H1 (cell line): ENCODE data around the gene CST4. TPM values are rescaled to one million over a fixed set of nuclear protein-coding genes. Genes with fewer than 3 reads are reported as not detected.

ENCODE experiments used
- ASH2L ChIP-seq: fragments of 200-600, 300-600 bp; sonication (generic); IDR thresholded peaks from one replicate; pipeline ENCODE4 v1.7.1; 2017; ENCODE audit warnings: low read length
- BACH1 ChIP-seq: IDR thresholded peaks from 2 replicates; pipeline ENCODE4 v1.6.1; 2012; ENCODE audit warnings: low read length, improper control_type of control experiment
- EGR1 ChIP-seq: IDR thresholded peaks from 2 replicates; pipeline ENCODE4 v1.6.1; 2011; ENCODE audit warnings: low read depth, low read length, borderline replicate concordance
- GABPA ChIP-seq: IDR thresholded peaks from 2 replicates; pipeline ENCODE4 v1.6.1; 2011; ENCODE audit warnings: mild to moderate bottlenecking, low read length, moderate library complexity, borderline replicate concordance; ENCODE audit not compliant: insufficient read depth
- POLR2A ChIP-seq, 2 experiments: IDR thresholded peaks; 1 replicate in 1 of 2; 2 replicates in 1 of 2; pipeline ENCODE4 v1.6.1; 2011; ENCODE audit warnings: low read depth in 2 of 2, low read length in 2 of 2, mild to moderate bottlenecking in 2 of 2; ENCODE audit errors: control extremely low read depth in 1 of 2
- ZNF274 ChIP-seq: IDR thresholded peaks from 2 replicates; pipeline ENCODE4 v1.7.0; 2012; ENCODE audit warnings: low read length, borderline replicate concordance; ENCODE audit errors: extremely low read depth
- polyA plus RNA-seq, 7 experiments: library from polyadenylated mRNA; depleted of rRNA in 3 of 7; stranded (reverse) in 5 of 7; unstranded in 2 of 7; fragments of >200 nt in 5 of 7; fragments of 200-250 nt in 2 of 7; gene quantifications; 1 replicate in 5 of 7; 2 replicates in 1 of 7; 4 replicates in 1 of 7; pipeline versions ENCODE4 v1.2.1 to v1.2.3, GENCODE V29; 2011 to 2013; ENCODE audit warnings: missing spikeins in 2 of 7, mixed read lengths in 2 of 7
- total RNA-seq: library from RNA; stranded (reverse); fragmentation: NEBNext Ultra II Directional; extraction: Animal tissue kit (Norgen Biotek cat#: 25700); gene quantifications from 2 replicates; pipeline ENCODE4 v1.2.1, GENCODE V29; 2021
- TF ChIP-seq, protein P1 (sequence below): fragments of 300-600 bp; sonication (generic); IDR thresholded peaks from 2 replicates; pipeline ENCODE4 v1.7.1; 2012; ENCODE audit warnings: low read length, moderate library complexity, mild to moderate bottlenecking, inconsistent platforms; ENCODE audit not compliant: insufficient replicate concordance
- TF ChIP-seq, protein P2 (sequence below): IDR thresholded peaks from 2 replicates; pipeline ENCODE4 v1.6.1; 2012; ENCODE audit warnings: inconsistent platforms

CST4 gene
- total and polyA plus RNA-seq, 2 of the 8 experiments (the other 6 are each of a cell fraction or from before 2014, with no cell fraction given) = not detected

DNA sequence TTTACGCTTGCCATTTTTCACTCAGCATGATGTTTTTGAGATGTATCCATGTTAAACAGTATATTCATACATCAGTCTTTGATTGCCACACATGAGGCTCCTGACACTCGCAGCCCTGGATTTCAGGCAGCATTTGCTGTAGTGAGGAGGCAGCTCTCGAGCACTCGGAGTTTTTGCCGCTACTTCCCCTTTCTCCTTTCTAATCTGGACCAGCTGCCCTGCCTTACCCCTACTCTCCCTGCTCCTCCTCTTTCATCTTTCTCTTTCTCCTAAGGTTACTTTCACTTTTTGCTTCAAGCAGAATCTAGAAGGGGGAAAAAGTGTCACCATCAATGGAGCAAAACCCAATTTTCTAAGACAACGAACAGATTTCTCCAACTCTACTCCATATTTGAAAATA, 45.2 kb downstream of the CST4 start (continued):
- TF ChIP-seq, protein P1, sequence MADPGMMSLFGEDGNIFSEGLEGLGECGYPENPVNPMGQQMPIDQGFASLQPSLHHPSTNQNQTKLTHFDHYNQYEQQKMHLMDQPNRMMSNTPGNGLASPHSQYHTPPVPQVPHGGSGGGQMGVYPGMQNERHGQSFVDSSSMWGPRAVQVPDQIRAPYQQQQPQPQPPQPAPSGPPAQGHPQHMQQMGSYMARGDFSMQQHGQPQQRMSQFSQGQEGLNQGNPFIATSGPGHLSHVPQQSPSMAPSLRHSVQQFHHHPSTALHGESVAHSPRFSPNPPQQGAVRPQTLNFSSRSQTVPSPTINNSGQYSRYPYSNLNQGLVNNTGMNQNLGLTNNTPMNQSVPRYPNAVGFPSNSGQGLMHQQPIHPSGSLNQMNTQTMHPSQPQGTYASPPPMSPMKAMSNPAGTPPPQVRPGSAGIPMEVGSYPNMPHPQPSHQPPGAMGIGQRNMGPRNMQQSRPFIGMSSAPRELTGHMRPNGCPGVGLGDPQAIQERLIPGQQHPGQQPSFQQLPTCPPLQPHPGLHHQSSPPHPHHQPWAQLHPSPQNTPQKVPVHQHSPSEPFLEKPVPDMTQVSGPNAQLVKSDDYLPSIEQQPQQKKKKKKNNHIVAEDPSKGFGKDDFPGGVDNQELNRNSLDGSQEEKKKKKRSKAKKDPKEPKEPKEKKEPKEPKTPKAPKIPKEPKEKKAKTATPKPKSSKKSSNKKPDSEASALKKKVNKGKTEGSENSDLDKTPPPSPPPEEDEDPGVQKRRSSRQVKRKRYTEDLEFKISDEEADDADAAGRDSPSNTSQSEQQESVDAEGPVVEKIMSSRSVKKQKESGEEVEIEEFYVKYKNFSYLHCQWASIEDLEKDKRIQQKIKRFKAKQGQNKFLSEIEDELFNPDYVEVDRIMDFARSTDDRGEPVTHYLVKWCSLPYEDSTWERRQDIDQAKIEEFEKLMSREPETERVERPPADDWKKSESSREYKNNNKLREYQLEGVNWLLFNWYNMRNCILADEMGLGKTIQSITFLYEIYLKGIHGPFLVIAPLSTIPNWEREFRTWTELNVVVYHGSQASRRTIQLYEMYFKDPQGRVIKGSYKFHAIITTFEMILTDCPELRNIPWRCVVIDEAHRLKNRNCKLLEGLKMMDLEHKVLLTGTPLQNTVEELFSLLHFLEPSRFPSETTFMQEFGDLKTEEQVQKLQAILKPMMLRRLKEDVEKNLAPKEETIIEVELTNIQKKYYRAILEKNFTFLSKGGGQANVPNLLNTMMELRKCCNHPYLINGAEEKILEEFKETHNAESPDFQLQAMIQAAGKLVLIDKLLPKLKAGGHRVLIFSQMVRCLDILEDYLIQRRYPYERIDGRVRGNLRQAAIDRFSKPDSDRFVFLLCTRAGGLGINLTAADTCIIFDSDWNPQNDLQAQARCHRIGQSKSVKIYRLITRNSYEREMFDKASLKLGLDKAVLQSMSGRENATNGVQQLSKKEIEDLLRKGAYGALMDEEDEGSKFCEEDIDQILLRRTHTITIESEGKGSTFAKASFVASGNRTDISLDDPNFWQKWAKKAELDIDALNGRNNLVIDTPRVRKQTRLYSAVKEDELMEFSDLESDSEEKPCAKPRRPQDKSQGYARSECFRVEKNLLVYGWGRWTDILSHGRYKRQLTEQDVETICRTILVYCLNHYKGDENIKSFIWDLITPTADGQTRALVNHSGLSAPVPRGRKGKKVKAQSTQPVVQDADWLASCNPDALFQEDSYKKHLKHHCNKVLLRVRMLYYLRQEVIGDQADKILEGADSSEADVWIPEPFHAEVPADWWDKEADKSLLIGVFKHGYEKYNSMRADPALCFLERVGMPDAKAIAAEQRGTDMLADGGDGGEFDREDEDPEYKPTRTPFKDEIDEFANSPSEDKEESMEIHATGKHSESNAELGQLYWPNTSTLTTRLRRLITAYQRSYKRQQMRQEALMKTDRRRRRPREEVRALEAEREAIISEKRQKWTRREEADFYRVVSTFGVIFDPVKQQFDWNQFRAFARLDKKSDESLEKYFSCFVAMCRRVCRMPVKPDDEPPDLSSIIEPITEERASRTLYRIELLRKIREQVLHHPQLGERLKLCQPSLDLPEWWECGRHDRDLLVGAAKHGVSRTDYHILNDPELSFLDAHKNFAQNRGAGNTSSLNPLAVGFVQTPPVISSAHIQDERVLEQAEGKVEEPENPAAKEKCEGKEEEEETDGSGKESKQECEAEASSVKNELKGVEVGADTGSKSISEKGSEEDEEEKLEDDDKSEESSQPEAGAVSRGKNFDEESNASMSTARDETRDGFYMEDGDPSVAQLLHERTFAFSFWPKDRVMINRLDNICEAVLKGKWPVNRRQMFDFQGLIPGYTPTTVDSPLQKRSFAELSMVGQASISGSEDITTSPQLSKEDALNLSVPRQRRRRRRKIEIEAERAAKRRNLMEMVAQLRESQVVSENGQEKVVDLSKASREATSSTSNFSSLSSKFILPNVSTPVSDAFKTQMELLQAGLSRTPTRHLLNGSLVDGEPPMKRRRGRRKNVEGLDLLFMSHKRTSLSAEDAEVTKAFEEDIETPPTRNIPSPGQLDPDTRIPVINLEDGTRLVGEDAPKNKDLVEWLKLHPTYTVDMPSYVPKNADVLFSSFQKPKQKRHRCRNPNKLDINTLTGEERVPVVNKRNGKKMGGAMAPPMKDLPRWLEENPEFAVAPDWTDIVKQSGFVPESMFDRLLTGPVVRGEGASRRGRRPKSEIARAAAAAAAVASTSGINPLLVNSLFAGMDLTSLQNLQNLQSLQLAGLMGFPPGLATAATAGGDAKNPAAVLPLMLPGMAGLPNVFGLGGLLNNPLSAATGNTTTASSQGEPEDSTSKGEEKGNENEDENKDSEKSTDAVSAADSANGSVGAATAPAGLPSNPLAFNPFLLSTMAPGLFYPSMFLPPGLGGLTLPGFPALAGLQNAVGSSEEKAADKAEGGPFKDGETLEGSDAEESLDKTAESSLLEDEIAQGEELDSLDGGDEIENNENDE = no peak
- TF ChIP-seq ZNF274 = no peak
- TF ChIP-seq ASH2L = no peak
- TF ChIP-seq, protein P2, sequence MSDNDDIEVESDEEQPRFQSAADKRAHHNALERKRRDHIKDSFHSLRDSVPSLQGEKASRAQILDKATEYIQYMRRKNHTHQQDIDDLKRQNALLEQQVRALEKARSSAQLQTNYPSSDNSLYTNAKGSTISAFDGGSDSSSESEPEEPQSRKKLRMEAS = no peak
- no peak for TF ChIP-seq GABPA
- TF ChIP-seq EGR1 = no peak
- no peak for TF ChIP-seq BACH1
- TF ChIP-seq POLR2A (IDR thresholded peaks at IDR 0.05; ENCODE audit: control extremely low read depth in 1 of 2, low read depth in 2 of 2, low read length in 2 of 2) = no peak
